ENCODE measurements around the gene MAML3.

The MAML3 gene

DNA sequence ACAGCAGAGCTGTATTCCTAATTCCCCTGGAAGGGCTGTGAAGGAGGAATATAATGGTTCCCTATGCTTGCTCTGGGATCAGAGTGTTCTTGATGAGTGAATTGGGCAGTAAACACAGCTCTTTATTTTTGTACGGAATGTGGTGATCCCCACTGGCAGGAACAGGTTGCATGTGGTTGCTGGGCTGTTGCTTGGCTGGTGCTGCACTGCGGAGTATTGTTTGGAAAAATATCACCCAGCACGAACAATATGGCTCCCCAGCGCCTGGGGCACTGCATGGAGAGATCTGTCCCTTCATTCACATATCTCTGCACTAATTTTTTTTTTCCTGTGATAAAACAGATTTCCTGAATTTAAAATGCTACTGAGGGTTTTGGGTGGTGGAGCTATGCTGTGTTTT is 368.6 kb downstream of the MAML3 start:
- DNase-seq (ENCODE audit: low read depth), result no peak
- TF ChIP-seq, protein P1, sequence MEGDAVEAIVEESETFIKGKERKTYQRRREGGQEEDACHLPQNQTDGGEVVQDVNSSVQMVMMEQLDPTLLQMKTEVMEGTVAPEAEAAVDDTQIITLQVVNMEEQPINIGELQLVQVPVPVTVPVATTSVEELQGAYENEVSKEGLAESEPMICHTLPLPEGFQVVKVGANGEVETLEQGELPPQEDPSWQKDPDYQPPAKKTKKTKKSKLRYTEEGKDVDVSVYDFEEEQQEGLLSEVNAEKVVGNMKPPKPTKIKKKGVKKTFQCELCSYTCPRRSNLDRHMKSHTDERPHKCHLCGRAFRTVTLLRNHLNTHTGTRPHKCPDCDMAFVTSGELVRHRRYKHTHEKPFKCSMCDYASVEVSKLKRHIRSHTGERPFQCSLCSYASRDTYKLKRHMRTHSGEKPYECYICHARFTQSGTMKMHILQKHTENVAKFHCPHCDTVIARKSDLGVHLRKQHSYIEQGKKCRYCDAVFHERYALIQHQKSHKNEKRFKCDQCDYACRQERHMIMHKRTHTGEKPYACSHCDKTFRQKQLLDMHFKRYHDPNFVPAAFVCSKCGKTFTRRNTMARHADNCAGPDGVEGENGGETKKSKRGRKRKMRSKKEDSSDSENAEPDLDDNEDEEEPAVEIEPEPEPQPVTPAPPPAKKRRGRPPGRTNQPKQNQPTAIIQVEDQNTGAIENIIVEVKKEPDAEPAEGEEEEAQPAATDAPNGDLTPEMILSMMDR (conservative IDR thresholded peaks at IDR 0.05; ENCODE audit: low read depth, low read length), result no peak
- no peak overlapping the region for H3K4me3 ChIP-seq (ENCODE audit: low read depth, low read length)

DNA sequence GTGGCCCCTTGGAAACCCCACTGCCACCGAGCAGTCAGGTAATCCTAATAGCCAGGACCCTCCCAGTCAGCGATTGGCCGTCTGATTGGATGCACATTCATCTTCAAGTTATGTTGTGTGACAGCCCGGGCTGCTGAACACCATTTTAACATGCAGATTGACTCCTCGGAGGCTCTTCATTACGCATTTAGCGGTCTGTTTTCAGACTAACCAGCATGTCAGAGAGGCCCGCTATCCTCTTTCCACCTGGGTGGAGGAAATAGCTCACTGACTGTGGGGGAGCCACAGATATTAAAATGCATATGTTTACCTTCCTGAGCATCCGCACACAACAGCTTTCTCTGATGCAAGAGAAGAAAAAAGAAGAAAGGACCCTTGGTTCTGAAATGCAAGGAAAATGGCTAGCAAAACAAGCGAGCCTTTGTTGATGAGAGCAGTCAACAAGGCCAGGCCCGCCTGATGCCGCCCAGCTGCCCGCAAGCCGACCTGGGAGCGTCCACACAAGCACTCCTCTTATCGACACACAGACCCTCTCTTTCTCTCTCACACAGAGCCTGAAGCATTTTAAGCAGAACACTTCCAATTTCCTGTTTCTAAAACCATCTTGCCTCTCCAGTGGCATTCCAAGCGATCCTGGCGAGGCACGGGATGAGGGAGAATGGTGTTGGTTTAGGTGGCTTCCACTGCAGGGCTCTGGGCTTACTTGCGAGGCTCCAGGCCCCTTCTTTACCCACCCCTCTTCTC is 370.1 kb downstream of the MAML3 start:
- H3K4me3 ChIP-seq (ENCODE audit: low read depth, low read length), result no peak overlapping the region
- no peak for DNase-seq (ENCODE audit: low read depth)
- TF ChIP-seq, protein P1 (conservative IDR thresholded peaks at IDR 0.05; ENCODE audit: low read depth, low read length), result no peak

DNA sequence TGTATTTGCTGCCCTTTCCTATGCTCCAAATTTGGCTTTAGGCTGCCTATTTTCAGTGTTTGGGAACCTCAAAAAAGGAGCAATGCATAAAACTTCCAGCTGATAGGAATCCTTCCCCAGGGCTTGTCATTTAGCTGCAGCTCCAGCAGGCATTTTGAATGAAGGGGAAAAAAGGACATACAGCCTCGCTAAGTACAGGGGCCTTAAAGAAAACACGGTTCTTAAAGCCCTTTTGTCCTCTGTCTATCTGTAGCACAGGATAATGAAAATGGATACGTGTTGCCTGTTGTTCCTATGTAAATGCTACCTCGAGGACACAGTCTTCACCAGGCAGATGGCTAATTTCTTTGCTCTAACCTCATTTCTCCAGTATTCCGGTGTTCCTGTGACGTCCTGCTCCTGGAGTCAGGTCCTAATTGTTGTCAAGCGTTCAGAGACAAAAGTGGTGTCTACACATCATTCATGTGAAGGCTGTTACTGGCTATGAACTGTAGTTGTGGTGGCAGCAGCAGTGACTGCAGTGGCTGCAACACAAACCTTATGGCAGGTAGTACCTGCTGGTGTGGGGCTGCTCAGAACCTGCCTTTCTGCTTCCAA is 371.0 kb downstream of the MAML3 start:
- TF ChIP-seq, protein P1 (conservative IDR thresholded peaks at IDR 0.05; ENCODE audit: low read depth, low read length), result no peak
- DNase-seq (ENCODE audit: low read depth), result no peak
- H3K4me3 ChIP-seq (ENCODE audit: low read depth, low read length), result no peak overlapping the region

DNA sequence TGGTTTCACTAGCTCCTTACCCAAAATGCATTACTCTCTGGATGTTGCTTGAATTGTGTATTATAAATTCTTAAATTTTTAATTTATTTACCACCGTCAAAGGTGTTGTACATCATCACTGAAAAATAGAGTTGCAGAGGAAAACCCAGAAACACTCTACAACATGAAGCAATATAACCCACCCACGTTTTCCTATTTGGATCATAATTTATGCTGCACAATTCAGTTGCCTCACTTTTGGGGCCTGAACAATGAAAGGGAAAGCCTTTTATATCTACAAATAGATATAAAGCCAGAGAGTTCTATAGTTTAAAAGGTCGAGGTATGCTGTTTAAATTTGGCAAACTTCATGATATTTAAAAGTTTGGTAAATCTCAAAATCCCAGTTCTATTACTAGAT is 372.9 kb downstream of the MAML3 start:
- TF ChIP-seq, protein P1 (conservative IDR thresholded peaks at IDR 0.05; ENCODE audit: low read depth, low read length), result no peak
- H3K4me3 ChIP-seq (ENCODE audit: low read depth, low read length), result no peak overlapping the region
- DNase-seq (ENCODE audit: low read depth), result no peak

DNA sequence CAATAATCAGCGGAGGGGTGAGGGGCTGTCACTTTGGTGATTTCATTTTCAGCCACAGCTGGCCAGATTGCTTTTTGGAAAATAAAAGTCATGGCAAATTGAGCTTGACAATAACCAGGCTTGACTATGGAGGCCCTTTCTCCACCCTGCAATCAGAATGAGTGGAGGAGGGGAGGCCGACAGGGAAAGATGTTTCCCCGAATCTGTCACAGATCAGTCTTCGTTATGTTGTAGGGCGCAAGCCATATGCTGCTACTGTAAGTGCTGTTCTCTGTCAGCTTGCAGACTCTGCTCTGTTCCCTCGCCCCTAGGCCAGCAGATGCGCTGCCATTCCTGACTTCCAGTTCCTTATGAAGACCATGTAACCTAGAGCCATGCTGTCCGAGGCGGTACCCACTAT is 374.3 kb downstream of the MAML3 start:
- DNase-seq (ENCODE audit: low read depth), result no peak
- H3K4me3 ChIP-seq (ENCODE audit: low read depth, low read length), result no peak overlapping the region
- TF ChIP-seq, protein P1 (conservative IDR thresholded peaks at IDR 0.05; ENCODE audit: low read depth, low read length), result no peak

DNA sequence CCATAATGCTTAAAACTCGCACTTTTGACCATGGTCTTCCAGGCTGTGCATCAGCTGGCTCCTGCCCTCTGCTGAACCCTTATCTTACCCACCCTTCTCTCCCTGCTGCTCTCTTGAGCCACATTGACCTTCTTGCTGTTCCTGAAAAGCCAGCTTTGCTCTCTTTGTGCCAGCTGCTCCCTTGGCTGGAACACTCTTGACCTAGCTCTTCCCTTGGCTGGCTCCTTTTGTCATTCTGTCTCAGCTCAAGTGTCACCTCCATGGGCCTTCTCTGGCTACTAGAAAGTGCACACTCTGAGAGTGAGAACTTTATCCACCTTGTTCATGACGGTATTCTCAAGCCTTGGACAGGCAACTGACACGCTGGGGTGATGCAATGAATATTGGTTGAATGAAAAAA is 376.2 kb downstream of the MAML3 start:
- TF ChIP-seq, protein P1 (conservative IDR thresholded peaks at IDR 0.05; ENCODE audit: low read depth, low read length), result no peak
- no peak for DNase-seq (ENCODE audit: low read depth)
- H3K4me3 ChIP-seq (ENCODE audit: low read depth, low read length), result no peak overlapping the region

DNA sequence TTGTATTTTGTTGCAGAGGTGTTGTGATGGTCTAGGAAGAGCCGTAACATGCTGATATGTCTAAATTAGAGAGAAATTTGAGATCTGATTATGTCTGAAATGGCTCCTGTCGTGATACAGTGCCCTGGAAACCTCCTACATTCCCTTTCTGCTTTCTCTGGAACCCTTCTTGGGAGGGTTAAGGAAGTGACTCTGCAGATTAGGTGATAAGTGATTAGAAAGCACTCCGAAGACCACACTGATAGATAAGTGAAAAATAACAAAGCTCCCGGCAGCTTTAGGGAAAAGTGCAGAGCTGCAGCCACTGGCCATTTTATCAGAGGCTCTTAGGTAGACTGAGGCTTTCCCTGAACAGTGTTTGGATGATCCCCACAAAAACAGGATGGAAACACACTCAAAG is 377.7 kb downstream of the MAML3 start:
- H3K4me3 ChIP-seq (ENCODE audit: low read depth, low read length), result no peak overlapping the region
- TF ChIP-seq, protein P1 (conservative IDR thresholded peaks at IDR 0.05; ENCODE audit: low read depth, low read length), result no peak
- DNase-seq (ENCODE audit: low read depth), result no peak
